SK-N-SH (cell line): Measurements from ENCODE around the gene TVP23C. TPM values are rescaled to one million over a fixed set of nuclear protein-coding genes. Genes with fewer than 3 reads are reported as not detected.
A peak's percentile ranks its signal among the peaks of the same experiment; 100 is the strongest.

Experiments used
- CTCF ChIA-PET: fragments of 300-600, 350-600 bp; formaldehyde crosslinking; extraction: SDS; loops from one replicate; lab custom pipeline; 2021; lab: Yijun Ruan, JAX
- POLR2A ChIA-PET: fragments of 350-600 bp; sonication (Branson Sonifier 250); formaldehyde crosslinking; extraction: SDS; loops from one replicate; lab custom pipeline; 2020; ENCODE audit warnings: antibody characterized with exemption, inconsistent platforms; lab: Yijun Ruan, JAX
- DNase-seq: peaks from one replicate; pipeline ENCODE4 v3.0.0; 2012
- H2AFZ ChIP-seq: fragments of 200-600 bp; sonication (generic); 2 replicates; pipeline ENCODE4 v1.8.1; 2016; ENCODE audit warnings: antibody characterized with exemption, mild to moderate bottlenecking, low read depth
- H3F3A ChIP-seq: fragments of 200-600 bp; sonication (generic); replicated peaks from 2 replicates; pipeline ENCODE3; 2016; ENCODE audit warnings: antibody characterized with exemption, mild to moderate bottlenecking; ENCODE audit not compliant: insufficient read depth
- H3K27ac ChIP-seq, 2 experiments: fragments of 200-500 bp in 1 of 2; fragments of 200-600 bp in 1 of 2; sonication (Bioruptor generic) in 1 of 2; sonication (generic), shearing (Covaris generic) in 1 of 2; 2 replicates each; pipeline versions ENCODE4 v1.5.1 to v1.6.1; 2014 to 2016; ENCODE audit warnings: low read depth in 2 of 2, inconsistent platforms in 1 of 2, low read length in 1 of 2, mild to moderate bottlenecking in 1 of 2, mixed read lengths in 1 of 2
- H3K27me3 ChIP-seq: fragments of 200-600 bp; sonication (generic), shearing (Covaris generic); 2 replicates; pipeline ENCODE4 v1.6.1; 2016; ENCODE audit warnings: mixed run types; ENCODE audit not compliant: insufficient read depth
- H3K36me3 ChIP-seq, 2 experiments: fragments of 200-500 bp in 1 of 2; fragments of 200-600 bp in 1 of 2; sonication (Bioruptor generic) in 1 of 2; sonication (generic) in 1 of 2; replicated peaks in 1 of 2; 2 replicates each; pipeline versions ENCODE3 to v1.5.1; 2014 to 2016; ENCODE audit warnings: low read length in 1 of 2, mild to moderate bottlenecking in 1 of 2; ENCODE audit not compliant: insufficient read depth in 2 of 2, control insufficient read depth in 1 of 2
- H3K4me1 ChIP-seq, 2 experiments: fragments of 200-500 bp in 1 of 2; fragments of 200-600 bp in 1 of 2; sonication (Bioruptor generic) in 1 of 2; sonication (generic), shearing (Covaris generic) in 1 of 2; 2 replicates each; pipeline versions ENCODE4 v1.5.1 to v1.6.1; 2014 to 2016; ENCODE audit warnings: low read depth in 1 of 2, low read length in 1 of 2, mixed run types in 1 of 2; ENCODE audit not compliant: insufficient read depth in 2 of 2, control insufficient read depth in 1 of 2
- H3K4me2 ChIP-seq: fragments of 200-600 bp; sonication (generic), shearing (Covaris generic); 2 replicates; pipeline ENCODE4 v1.6.1; 2017; ENCODE audit warnings: mixed run types
- H3K4me3 ChIP-seq, 2 experiments: fragments of 200-500 bp in 1 of 2; fragments of 200-600 bp in 1 of 2; sonication (Bioruptor generic) in 1 of 2; sonication (generic), shearing (Covaris generic) in 1 of 2; 2 replicates each; pipeline versions ENCODE4 v1.5.1 to v1.8.1; 2014 to 2016; ENCODE audit warnings: low read depth in 2 of 2, inconsistent platforms in 1 of 2, low read length in 1 of 2, mild to moderate bottlenecking in 1 of 2, mixed read lengths in 1 of 2, moderate library complexity in 1 of 2
- H3K79me2 ChIP-seq: fragments of 200-600 bp; sonication (generic); 2 replicates; pipeline ENCODE4 v1.8.1; 2017; ENCODE audit warnings: mild to moderate bottlenecking; ENCODE audit not compliant: insufficient read depth
- H3K9ac ChIP-seq: fragments of 200-600 bp; sonication (generic); 2 replicates; pipeline ENCODE4 v1.6.1; 2017; ENCODE audit warnings: mixed run types
- H3K9me2 ChIP-seq: fragments of 200-600 bp; sonication (generic); 2 replicates; pipeline ENCODE4 v1.6.1; 2017; ENCODE audit warnings: mixed run types
- H3K9me3 ChIP-seq: fragments of 200-600 bp; sonication (generic); 2 replicates; pipeline ENCODE4 v1.6.1; 2017; ENCODE audit warnings: mixed run types, mild to moderate bottlenecking, moderate library complexity
- H4K20me1 ChIP-seq: fragments of 200-600 bp; sonication (generic); 2 replicates; pipeline ENCODE4 v1.6.1; 2017; ENCODE audit warnings: mild to moderate bottlenecking, mixed run types; ENCODE audit not compliant: insufficient read depth
- CHD2 ChIP-seq: fragments of 150-350 bp; IDR thresholded peaks from 2 replicates; pipeline ENCODE4 v1.6.1; 2018; ENCODE audit warnings: low read length; ENCODE audit not compliant: partially characterized antibody
- EZH2phosphoT487 ChIP-seq: fragments of 200-600 bp; sonication (generic); IDR thresholded peaks from 2 replicates; pipeline ENCODE4 v1.6.1; 2017; ENCODE audit warnings: low read depth, mixed run types, mild to moderate bottlenecking, antibody characterized with exemption, moderate library complexity, borderline replicate concordance
- FOSL2 ChIP-seq: IDR thresholded peaks from 2 replicates; pipeline ENCODE4 v1.4.0; 2012; ENCODE audit warnings: low read depth, mild to moderate bottlenecking, moderate library complexity, borderline replicate concordance
- MXI1 ChIP-seq: IDR thresholded peaks from 2 replicates; pipeline ENCODE4 v1.6.1; 2012; ENCODE audit warnings: mild to moderate bottlenecking, low read depth, low read length, improper control_type of control experiment
- NFIC ChIP-seq: IDR thresholded peaks from 2 replicates; pipeline ENCODE4 v1.4.0; 2012; ENCODE audit warnings: borderline replicate concordance
- POLR2AphosphoS5 ChIP-seq: IDR thresholded peaks from 2 replicates; pipeline ENCODE4 v1.6.1; 2012; ENCODE audit warnings: low read depth, low read length
- RCOR1 ChIP-seq: fragments of 150-350 bp; IDR thresholded peaks from 2 replicates; pipeline ENCODE4 v1.6.1; 2017; ENCODE audit warnings: antibody characterized with exemption, low read length
- RXRA ChIP-seq: IDR thresholded peaks from 2 replicates; pipeline ENCODE4 v1.4.0; 2012; ENCODE audit warnings: low read depth, mild to moderate bottlenecking, borderline replicate concordance
- SMC3 ChIP-seq: IDR thresholded peaks from 2 replicates; pipeline ENCODE4 v1.6.1; 2012; ENCODE audit warnings: low read depth, low read length, improper control_type of control experiment
- TAF1 ChIP-seq: IDR thresholded peaks from 2 replicates; pipeline ENCODE4 v1.6.1; 2012; ENCODE audit warnings: low read depth, mild to moderate bottlenecking, low read length, moderate library complexity, borderline replicate concordance
- TCF12 ChIP-seq: IDR thresholded peaks from 2 replicates; pipeline ENCODE4 v1.4.0; 2012
- USF1 ChIP-seq: IDR thresholded peaks from 2 replicates; pipeline ENCODE4 v1.4.0; 2012; ENCODE audit warnings: low read depth, borderline replicate concordance
- YY1 ChIP-seq: IDR thresholded peaks from 2 replicates; pipeline ENCODE4 v1.4.0; 2012; ENCODE audit warnings: low read depth, mild to moderate bottlenecking
- WGBS: methylation state at CpG from one replicate; pipeline ENCODE4 v1.1.6; 2017; ENCODE audit warnings: low lambda C conversion rate; 5-methylcytosine and 5-hydroxymethylcytosine counted together
- polyA plus RNA-seq, 3 experiments: library from polyadenylated mRNA; depleted of rRNA; stranded (reverse); fragments of >200 nt; gene quantifications; 2 replicates each; pipeline ENCODE4 v1.2.3, GENCODE V29; 2012
- TF ChIP-seq, protein P1 (sequence below): IDR thresholded peaks from 2 replicates; pipeline ENCODE4 v1.4.0; 2012; ENCODE audit warnings: low read depth, borderline replicate concordance
- TF ChIP-seq, protein P2 (sequence below): fragments of 150-350 bp; IDR thresholded peaks from 2 replicates; pipeline ENCODE4 v1.6.1; 2017; ENCODE audit warnings: antibody characterized with exemption, low read length, low read depth, borderline replicate concordance

The TVP23C gene
- polyA plus RNA-seq, 1 of the 3 experiments (the other 2 are of a cell fraction), result 4.7 TPM

DNA sequence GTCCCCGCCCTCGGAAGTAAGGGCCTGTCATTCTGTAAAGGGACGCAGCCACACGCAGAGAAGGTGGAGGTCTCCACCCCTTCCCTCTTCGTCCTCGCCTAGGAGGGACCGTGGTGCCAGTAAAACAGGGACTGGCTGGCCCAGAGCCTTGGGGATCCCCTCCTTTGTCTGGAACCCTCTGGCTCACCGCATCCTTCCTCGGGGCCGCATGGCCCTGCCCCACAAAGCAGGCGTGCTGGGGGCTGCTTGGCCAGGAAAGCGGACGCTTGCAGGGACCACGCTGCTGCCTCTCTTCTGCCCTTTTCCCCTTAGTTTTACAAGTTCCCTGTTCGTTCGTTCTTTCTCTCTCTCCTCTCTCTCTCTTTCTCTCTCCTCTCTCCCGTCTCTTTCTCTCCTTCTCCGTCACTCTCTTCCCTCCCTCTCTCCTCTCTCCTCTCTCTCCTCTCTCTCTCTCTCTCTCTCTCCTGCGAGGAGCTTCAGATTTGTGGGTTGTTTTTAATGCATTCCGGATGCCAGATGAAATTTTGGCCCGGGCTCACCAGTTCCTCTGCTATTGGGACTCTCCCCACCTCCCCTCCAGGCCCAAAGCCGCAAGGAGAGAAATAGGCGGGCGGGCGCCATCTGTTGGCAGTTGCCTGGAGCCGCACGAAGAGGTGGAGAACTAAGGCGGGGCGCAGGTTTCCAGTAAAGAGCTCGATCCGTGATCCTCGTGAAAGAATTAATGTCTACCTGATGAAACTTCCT is 60.7 kb downstream of the TVP23C start (continued):
- TF ChIP-seq, protein P1, sequence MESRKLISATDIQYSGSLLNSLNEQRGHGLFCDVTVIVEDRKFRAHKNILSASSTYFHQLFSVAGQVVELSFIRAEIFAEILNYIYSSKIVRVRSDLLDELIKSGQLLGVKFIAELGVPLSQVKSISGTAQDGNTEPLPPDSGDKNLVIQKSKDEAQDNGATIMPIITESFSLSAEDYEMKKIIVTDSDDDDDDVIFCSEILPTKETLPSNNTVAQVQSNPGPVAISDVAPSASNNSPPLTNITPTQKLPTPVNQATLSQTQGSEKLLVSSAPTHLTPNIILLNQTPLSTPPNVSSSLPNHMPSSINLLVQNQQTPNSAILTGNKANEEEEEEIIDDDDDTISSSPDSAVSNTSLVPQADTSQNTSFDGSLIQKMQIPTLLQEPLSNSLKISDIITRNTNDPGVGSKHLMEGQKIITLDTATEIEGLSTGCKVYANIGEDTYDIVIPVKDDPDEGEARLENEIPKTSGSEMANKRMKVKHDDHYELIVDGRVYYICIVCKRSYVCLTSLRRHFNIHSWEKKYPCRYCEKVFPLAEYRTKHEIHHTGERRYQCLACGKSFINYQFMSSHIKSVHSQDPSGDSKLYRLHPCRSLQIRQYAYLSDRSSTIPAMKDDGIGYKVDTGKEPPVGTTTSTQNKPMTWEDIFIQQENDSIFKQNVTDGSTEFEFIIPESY, result no peak
- TF ChIP-seq TAF1 (no peak), POLR2AphosphoS5 (no peak; the same call in 1 of the 2 replicates), MXI1 (0 out of 2 replicates have a peak, but pooled peaks have one; percentile 32), CHD2 (peak; percentile 52), FOSL2 (no peak), TCF12 (peak; percentile 41; the same call in 1 of the 2 replicates), NFIC (peak; percentile 38; the same call in 1 of the 2 replicates), RXRA (no peak), RCOR1 (no peak), EZH2phosphoT487 (no peak), YY1 (no peak), USF1 (no peak), SMC3 (peak; percentile 96)
- TF ChIP-seq, protein P2, sequence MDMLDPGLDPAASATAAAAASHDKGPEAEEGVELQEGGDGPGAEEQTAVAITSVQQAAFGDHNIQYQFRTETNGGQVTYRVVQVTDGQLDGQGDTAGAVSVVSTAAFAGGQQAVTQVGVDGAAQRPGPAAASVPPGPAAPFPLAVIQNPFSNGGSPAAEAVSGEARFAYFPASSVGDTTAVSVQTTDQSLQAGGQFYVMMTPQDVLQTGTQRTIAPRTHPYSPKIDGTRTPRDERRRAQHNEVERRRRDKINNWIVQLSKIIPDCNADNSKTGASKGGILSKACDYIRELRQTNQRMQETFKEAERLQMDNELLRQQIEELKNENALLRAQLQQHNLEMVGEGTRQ, result no peak
- TF ChIP-seq, all 33 proteins: peak for 8

DNA sequence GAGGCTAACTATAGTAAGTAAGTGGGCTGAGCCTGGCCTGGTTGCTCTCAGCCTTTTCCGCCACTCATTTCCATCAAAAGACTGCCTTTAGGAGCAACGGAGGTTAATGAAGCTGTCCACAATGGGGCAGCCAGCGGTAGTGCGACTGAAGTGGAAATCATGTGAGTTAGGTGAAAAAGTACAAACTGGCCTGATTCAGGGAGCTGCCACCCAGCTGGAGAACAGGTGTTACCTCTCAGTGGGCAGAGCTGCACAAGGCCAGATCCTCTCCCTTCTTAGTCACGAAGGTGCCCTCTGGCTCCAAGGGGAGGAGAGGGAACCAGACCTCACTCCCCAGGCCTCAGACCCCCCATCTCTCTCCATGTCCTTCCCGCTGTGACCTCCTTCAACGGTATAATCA is 61.5 kb downstream of the TVP23C start:
- Histone ChIP-seq H2AFZ (no peak overlapping the region), H3K27me3 (no peaks in the 10 kb centered on the region), H3K9ac (no peak overlapping the region), H3K79me2 (no peaks in the 10 kb centered on the region), H3K4me2 (no peak overlapping the region), H3K4me1 (peaks cover 2 to 5% of the 10 kb centered on the region in 2 experiments; a peak in 1 of 4 replicates), H3K36me3 (peaks cover 2 to 14% of the 10 kb centered on the region in 2 experiments), H4K20me1 (no peaks in the 10 kb centered on the region), H3K9me3 (no peaks in the 10 kb centered on the region), H3K4me3 (no peak overlapping the region), H3K9me2 (no peaks in the 10 kb centered on the region), H3F3A (no peaks in the 10 kb centered on the region), H3K27ac (no peak overlapping the region)
- POLR2A ChIA-PET, result no interaction called here
- WGBS, result over 99% methylated on average over 7 of the region's 7 CpGs
- TF ChIP-seq MXI1, result no peak
- no peak for DNase-seq
- CTCF ChIA-PET, result interaction anchor here (0.7 to 20.1 kb wide), 13 partner anchors 9 to 464 kb away, joined by 3 to 359 read pairs (median 5); partner anchors contain the start of gene PMP22
